ENCODE data around the gene GABRG2.

DNA sequence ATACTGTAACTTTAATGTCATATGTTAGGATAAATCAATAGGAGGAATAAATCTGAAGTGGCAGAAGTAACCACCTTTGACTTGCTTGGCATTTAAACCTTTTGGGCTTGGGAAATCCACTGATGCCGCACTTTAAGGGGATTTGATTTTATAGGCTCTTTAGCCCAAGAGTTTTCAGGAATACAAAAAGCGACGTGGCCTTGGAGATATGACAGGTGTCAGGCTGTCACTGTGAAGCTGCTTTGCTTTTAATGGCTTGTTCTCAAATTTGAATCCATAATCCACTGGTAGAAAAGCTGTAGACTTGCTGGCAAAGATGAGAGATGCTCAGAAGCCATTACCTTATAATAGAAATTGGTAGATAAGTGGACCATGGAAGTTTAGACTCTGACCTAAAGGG is 71.6 kb downstream of the GABRG2 start:
- no peak for TF ChIP-seq CTCF (IDR thresholded peaks at IDR 0.05)
- TF ChIP-seq POLR2AphosphoS5 (IDR thresholded peaks at IDR 0.05; ENCODE audit: low read depth, low read length): no peak
- no peak for TF ChIP-seq GABPA (IDR thresholded peaks at IDR 0.05; ENCODE audit: low read depth)
- no peak for TF ChIP-seq SIN3A (IDR thresholded peaks at IDR 0.05; ENCODE audit: borderline replicate concordance, low read depth, low read length)
- no peak for TF ChIP-seq RAD21 (IDR thresholded peaks at IDR 0.05; ENCODE audit: low read length)

Data from SK-N-SH (cell line).